WERI-Rb-1 (cell line): ENCODE measurements around the gene PSMF1.

Experiments
- DNase-seq: peaks from one replicate; pipeline ENCODE4 v3.0.0-alpha.2; 2020
- H3K27ac ChIP-seq: fragments of 250-450 bp; sonication (Bioruptor Pico); 2 replicates; pipeline ENCODE4 v1.5.1; 2020; ENCODE audit warnings: mild to moderate bottlenecking, moderate library complexity
- H3K27me3 ChIP-seq: fragments of 250-450 bp; sonication (Bioruptor Pico); 2 replicates; pipeline ENCODE4 v1.5.1; 2021; ENCODE audit warnings: mild to moderate bottlenecking, low read depth, moderate library complexity; ENCODE audit not compliant: insufficient read depth, severe bottlenecking
- H3K36me3 ChIP-seq: fragments of 250-450 bp; sonication (Bioruptor Pico); 2 replicates; pipeline ENCODE4 v1.5.1; 2020; ENCODE audit warnings: mild to moderate bottlenecking, moderate library complexity
- H3K4me3 ChIP-seq: 2 replicates; pipeline ENCODE4 v1.5.1; 2011; ENCODE audit warnings: low read depth, mild to moderate bottlenecking, control low read depth, low read length
- H3K9me3 ChIP-seq: fragments of 250-450 bp; sonication (Bioruptor Pico); 2 replicates; pipeline ENCODE4 v1.5.1; 2021; ENCODE audit warnings: mild to moderate bottlenecking, moderate library complexity; ENCODE audit not compliant: severe bottlenecking
- CTCF ChIP-seq: IDR thresholded peaks from 2 replicates; pipeline ENCODE4 v1.5.1; 2011; ENCODE audit warnings: low read depth, mild to moderate bottlenecking, control low read depth, inconsistent platforms, low read length

PSMF1 gene

GRCh38 chr20:1187605-1188171, 69.3 kb downstream of the PSMF1 start:
- no peaks in the 10 kb centered on the region for H3K9me3 ChIP-seq
- no peak for DNase-seq
- H3K4me3 ChIP-seq, result no peak overlapping the region
- no peaks in the 10 kb centered on the region for H3K36me3 ChIP-seq
- no peak for TF ChIP-seq CTCF
- H3K27me3 ChIP-seq, result peaks cover 13% of the 10 kb centered on the region
- no peak overlapping the region for H3K27ac ChIP-seq

GRCh38 chr20:1188347-1188746, 69.9 kb downstream of the PSMF1 start:
- H3K27ac ChIP-seq, result no peak overlapping the region
- H3K9me3 ChIP-seq, result no peaks in the 10 kb centered on the region
- no peaks in the 10 kb centered on the region for H3K36me3 ChIP-seq
- TF ChIP-seq CTCF, result no peak
- peaks cover 13% of the 10 kb centered on the region for H3K27me3 ChIP-seq
- no peak for DNase-seq
- H3K4me3 ChIP-seq, result no peak overlapping the region

- Histone ChIP-seq H3K9me3 (no peaks in the 10 kb centered on the region), H3K36me3 (no peaks in the 10 kb centered on the region), H3K27ac (no peak overlapping the region), H3K27me3 (peaks cover under 1% of the 10 kb centered on the region), H3K4me3 (no peak overlapping the region)
- TF ChIP-seq CTCF, result no peak
- no peak for DNase-seq
Measured at GRCh38 chr20:1189827-1190226, 71.4 kb downstream of the PSMF1 start.

GRCh38 chr20:1190847-1191246, 72.4 kb downstream of the PSMF1 start:
- no peaks in the 10 kb centered on the region for H3K36me3 ChIP-seq
- DNase-seq, result no peak
- no peak overlapping the region for H3K4me3 ChIP-seq
- no peaks in the 10 kb centered on the region for H3K9me3 ChIP-seq
- no peaks in the 10 kb centered on the region for H3K27me3 ChIP-seq
- no peak overlapping the region for H3K27ac ChIP-seq
- TF ChIP-seq CTCF, result no peak

GRCh38 chr20:1191299-1191698, 72.9 kb downstream of the PSMF1 start:
- H3K27ac ChIP-seq, result no peak overlapping the region
- no peaks in the 10 kb centered on the region for H3K27me3 ChIP-seq
- DNase-seq, result no peak
- no peaks in the 10 kb centered on the region for H3K36me3 ChIP-seq
- H3K9me3 ChIP-seq, result no peaks in the 10 kb centered on the region
- H3K4me3 ChIP-seq, result no peak overlapping the region
- no peak for TF ChIP-seq CTCF

- no peak for DNase-seq
- Histone ChIP-seq H3K36me3 (no peaks in the 10 kb centered on the region), H3K4me3 (no peak overlapping the region), H3K27me3 (no peaks in the 10 kb centered on the region), H3K27ac (no peak overlapping the region), H3K9me3 (no peaks in the 10 kb centered on the region)
- TF ChIP-seq CTCF, result no peak
Measured at GRCh38 chr20:1195226-1195625, 76.8 kb downstream of the PSMF1 start.
